ENCODE data around the gene SHISAL1. TPM values are rescaled to one million over a fixed set of nuclear protein-coding genes. Genes with fewer than 3 reads are reported as not detected.

Gene SHISAL1
- total RNA-seq, 1 experiment from 2014 or later, result 1.6 TPM

DNA sequence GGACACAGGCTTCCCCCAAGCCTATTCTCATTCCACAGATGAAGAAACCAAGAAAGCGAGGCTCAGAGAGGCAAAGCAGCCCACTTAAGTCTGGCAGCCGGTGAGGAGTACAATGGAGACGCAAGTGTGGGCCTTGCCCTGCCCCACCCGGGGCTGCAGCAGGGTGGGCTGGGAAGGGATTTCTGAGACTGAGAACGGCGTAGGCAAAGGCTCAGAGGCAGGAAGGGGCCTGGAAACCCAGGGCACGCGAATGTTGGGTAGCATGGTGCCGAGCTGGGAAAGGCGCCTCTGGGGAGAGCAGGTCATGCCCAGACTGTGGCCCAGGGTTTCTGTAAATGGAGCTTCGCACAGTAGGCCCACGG lies 47.5 kb upstream of the SHISAL1 start:
- DNase-seq (ENCODE audit: unreplicated experiment), result no peak
- peaks cover 6% of the 10 kb centered on the region for H3K36me3 Mint-ChIP-seq (ENCODE audit: insufficient read depth, unreplicated experiment)
- TF ChIP-seq, protein P1, sequence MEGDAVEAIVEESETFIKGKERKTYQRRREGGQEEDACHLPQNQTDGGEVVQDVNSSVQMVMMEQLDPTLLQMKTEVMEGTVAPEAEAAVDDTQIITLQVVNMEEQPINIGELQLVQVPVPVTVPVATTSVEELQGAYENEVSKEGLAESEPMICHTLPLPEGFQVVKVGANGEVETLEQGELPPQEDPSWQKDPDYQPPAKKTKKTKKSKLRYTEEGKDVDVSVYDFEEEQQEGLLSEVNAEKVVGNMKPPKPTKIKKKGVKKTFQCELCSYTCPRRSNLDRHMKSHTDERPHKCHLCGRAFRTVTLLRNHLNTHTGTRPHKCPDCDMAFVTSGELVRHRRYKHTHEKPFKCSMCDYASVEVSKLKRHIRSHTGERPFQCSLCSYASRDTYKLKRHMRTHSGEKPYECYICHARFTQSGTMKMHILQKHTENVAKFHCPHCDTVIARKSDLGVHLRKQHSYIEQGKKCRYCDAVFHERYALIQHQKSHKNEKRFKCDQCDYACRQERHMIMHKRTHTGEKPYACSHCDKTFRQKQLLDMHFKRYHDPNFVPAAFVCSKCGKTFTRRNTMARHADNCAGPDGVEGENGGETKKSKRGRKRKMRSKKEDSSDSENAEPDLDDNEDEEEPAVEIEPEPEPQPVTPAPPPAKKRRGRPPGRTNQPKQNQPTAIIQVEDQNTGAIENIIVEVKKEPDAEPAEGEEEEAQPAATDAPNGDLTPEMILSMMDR (IDR thresholded peaks at IDR 0.05; ENCODE audit: unreplicated experiment), result no peak
- peak overlapping the region; percentile 81 for H3K27ac Mint-ChIP-seq (ENCODE audit: low read depth, unreplicated experiment)
- H3K4me1 Mint-ChIP-seq (ENCODE audit: insufficient read depth, unreplicated experiment), result peaks cover 24% of the 10 kb centered on the region
- intact Hi-C loops (cut with micrococcal nuclease), result loop anchor here (2.0 to 5.0 kb wide), 3 partner anchors 48 to 207 kb away; partner anchors contain the start of genes RTL6 and SHISAL1
- no TSS peak for BruUV-seq (replicated peaks)
- no peaks in the 10 kb centered on the region for H3K9me3 Mint-ChIP-seq (ENCODE audit: unreplicated experiment)
- peak overlapping the region; percentile 44 for H3K4me3 Mint-ChIP-seq (ENCODE audit: unreplicated experiment)
- H3K27me3 Mint-ChIP-seq (ENCODE audit: insufficient read depth, unreplicated experiment), result no peaks in the 10 kb centered on the region
- ChIA-PET CTCF (interaction anchor here (0.6 to 0.7 kb wide), 4 partner anchors 14 to 1502 kb away, joined by 3 to 4 read pairs (median 4); no protein-coding TSS in a partner anchor), POLR2A (interaction anchor here (0.8 to 1.2 kb wide), 2 partner anchors 13 to 34 kb away, joined by 3 read pairs; no protein-coding TSS in a partner anchor)

DNA sequence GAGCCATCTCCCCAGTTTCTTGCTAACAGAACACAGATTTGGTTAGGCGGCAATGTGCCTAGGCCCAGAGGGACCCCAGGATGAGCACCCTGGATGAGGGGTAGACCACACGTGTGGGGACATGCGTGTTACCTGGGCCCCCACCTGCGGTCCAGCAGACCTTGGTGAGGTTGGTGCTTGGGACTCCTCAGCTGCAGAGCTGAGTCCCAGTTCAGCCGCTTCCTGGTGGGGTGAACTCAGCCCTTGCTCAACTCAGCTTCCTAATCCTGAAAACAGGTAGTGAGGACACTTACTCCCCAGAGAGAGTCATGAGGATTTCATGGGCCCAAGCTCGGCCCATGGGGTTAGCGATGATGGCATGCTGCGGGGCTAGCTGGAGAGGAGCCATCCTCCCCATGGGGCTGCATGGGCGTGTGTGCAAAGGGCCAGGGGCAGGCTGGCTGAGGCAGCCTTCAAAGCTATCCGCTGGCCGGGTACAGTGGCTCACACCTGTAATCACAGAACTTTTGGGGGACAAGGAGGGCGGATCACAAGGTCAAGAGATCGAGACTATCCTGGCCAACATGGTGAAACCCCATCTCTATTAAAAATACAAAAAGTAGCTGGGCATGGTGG lies 46.9 kb upstream of the SHISAL1 start:
- Mint-ChIP-seq H3K9me3 (ENCODE audit: unreplicated experiment) (no peaks in the 10 kb centered on the region), H3K4me3 (ENCODE audit: unreplicated experiment) (no peak overlapping the region), H3K36me3 (ENCODE audit: insufficient read depth, unreplicated experiment) (peaks cover 6% of the 10 kb centered on the region), H3K27me3 (ENCODE audit: insufficient read depth, unreplicated experiment) (no peaks in the 10 kb centered on the region), H3K27ac (ENCODE audit: low read depth, unreplicated experiment) (no peak overlapping the region), H3K4me1 (ENCODE audit: insufficient read depth, unreplicated experiment) (peaks cover 24% of the 10 kb centered on the region)
- intact Hi-C loops (cut with micrococcal nuclease), result loop anchor here (2.0 to 5.0 kb wide), 3 partner anchors 47 to 208 kb away; partner anchors contain the start of genes RTL6 and SHISAL1
- ChIA-PET POLR2A (no interaction called here), CTCF (interaction anchor here (0.7 kb wide), 1 partner anchor 1054 kb away, joined by 3 read pairs; no protein-coding TSS in a partner anchor)
- TF ChIP-seq, protein P1 (IDR thresholded peaks at IDR 0.05; ENCODE audit: unreplicated experiment), result no peak
- BruUV-seq (replicated peaks), result no TSS peak
- DNase-seq (ENCODE audit: unreplicated experiment), result no peak

DNA sequence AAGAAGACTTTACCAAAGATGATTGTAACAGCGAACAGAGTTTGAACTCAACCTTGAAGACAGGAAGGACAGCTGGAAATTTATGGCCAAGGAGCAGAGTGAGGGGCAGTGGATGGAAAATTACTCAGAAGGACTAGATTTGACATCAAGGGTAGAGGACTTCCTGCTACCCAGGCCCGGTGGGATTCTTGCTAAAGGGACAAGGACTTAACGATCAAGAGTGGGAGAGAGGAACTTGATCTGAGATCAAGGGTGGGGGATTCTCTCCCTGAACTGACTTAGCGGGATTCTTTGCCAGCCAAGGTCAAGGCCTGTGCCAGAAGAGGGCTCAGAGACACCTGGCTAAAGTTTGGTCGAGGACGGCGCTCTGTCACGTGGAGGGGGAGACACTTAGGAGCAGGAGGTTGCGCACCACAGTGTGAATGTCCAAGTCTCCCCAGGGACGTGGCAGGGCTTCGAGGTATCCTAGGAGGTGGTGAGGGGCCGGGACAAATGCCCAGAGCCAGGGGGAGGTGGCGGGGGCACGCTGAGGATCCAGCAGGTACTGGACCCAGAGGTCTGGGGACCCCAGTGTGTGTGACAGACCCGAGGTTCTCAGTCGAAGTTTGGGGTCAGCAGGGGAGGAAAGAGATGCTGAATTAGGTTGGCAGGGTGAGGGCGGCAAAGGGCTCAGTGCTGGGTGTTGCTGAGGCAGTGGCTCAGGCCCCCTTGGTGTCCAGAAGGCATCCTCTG lies 46.1 kb upstream of the SHISAL1 start:
- POLR2A ChIA-PET, result no interaction called here
- Mint-ChIP-seq H3K4me1 (ENCODE audit: insufficient read depth, unreplicated experiment) (peaks cover 24% of the 10 kb centered on the region), H3K36me3 (ENCODE audit: insufficient read depth, unreplicated experiment) (peaks cover 6% of the 10 kb centered on the region), H3K9me3 (ENCODE audit: unreplicated experiment) (no peaks in the 10 kb centered on the region), H3K4me3 (ENCODE audit: unreplicated experiment) (no peak overlapping the region), H3K27ac (ENCODE audit: low read depth, unreplicated experiment) (peak overlapping the region; percentile 78), H3K27me3 (ENCODE audit: insufficient read depth, unreplicated experiment) (no peaks in the 10 kb centered on the region)
- intact Hi-C loops (cut with micrococcal nuclease), result no loop called here
- TF ChIP-seq, protein P1 (IDR thresholded peaks at IDR 0.05; ENCODE audit: unreplicated experiment), result no peak
- CTCF ChIA-PET, result interaction anchor here (0.6 to 0.8 kb wide), 2 partner anchors 268 to 277 kb away, joined by 3 to 5 read pairs; no protein-coding TSS in a partner anchor
- BruUV-seq (replicated peaks), result no TSS peak
- no peak for DNase-seq (ENCODE audit: unreplicated experiment)

DNA sequence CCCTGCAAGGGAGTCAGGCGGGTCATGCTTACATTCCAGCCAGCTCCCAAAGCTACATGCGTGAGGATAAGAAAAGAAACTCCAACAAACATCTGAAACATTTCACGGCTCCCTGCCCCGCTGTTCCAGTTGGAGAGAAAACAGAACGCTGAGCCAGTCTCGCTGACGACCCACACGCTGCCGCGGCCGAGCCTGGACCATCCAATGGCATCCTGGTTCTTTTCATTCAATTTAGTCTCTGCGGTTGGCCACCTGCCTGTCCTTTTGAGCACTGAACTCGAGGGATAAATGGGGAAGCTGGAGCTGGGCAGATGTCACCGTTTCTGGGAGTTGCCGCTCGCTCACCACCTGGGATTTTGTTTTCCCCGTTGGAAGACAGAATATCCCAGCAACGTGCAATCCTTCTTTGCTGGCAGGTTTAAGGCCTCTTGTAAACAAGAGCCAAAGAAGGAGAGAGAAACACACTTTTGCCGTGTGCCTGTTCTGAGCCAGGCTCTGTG lies 45.3 kb upstream of the SHISAL1 start:
- peaks cover 19% of the 10 kb centered on the region for H3K4me1 Mint-ChIP-seq (ENCODE audit: insufficient read depth, unreplicated experiment)
- BruUV-seq (replicated peaks), result no TSS peak
- no peak for DNase-seq (ENCODE audit: unreplicated experiment)
- H3K27me3 Mint-ChIP-seq (ENCODE audit: insufficient read depth, unreplicated experiment), result no peaks in the 10 kb centered on the region
- H3K36me3 Mint-ChIP-seq (ENCODE audit: insufficient read depth, unreplicated experiment), result peaks cover 6% of the 10 kb centered on the region
- ChIA-PET CTCF (interaction anchor here (0.6 to 0.8 kb wide), 3 partner anchors 120 to 277 kb away, joined by 3 to 5 read pairs (median 3); no protein-coding TSS in a partner anchor), POLR2A (no interaction called here)
- H3K27ac Mint-ChIP-seq (ENCODE audit: low read depth, unreplicated experiment), result no peak overlapping the region
- no peaks in the 10 kb centered on the region for H3K9me3 Mint-ChIP-seq (ENCODE audit: unreplicated experiment)
- intact Hi-C loops (cut with micrococcal nuclease), result no loop called here
- H3K4me3 Mint-ChIP-seq (ENCODE audit: unreplicated experiment), result no peak overlapping the region
- TF ChIP-seq, protein P1 (IDR thresholded peaks at IDR 0.05; ENCODE audit: unreplicated experiment), result no peak
